ENCODE results near the gene RBM11.
"Not testable (repeated sequence)": the region's sequence is repeated elsewhere in the genome, so short reads cannot be mapped to it uniquely, and the experiment has no call there.

Gene RBM11

GRCh38 chr21:14215971-14216641, at the start of gene RBM11:
RBM11 (plus strand) TSS chr21:14216157; CDS start chr21:14216187, 30 bp downstream.
- no peak for DNase-seq

GRCh38 chr21:14166463-14167223, 49.3 kb upstream of the RBM11 start:
- not testable (repeated sequence) for DNase-seq

- no peak for DNase-seq
Observed at GRCh38 chr21:14206222-14206621, 9.7 kb upstream of the RBM11 start.

- no peak for DNase-seq
Observed at GRCh38 chr21:14210738-14211137, 5.2 kb upstream of the RBM11 start, which contains the start of gene LIPI. LIPI (minus strand) TSS chr21:14210955; CDS start chr21:14210845, 110 bp downstream.

GRCh38 chr21:14213164-14213563, 2.8 kb upstream of the RBM11 start:
- DNase-seq: no peak

- DNase-seq: no peak
Observed at GRCh38 chr21:14223365-14223764, 7.4 kb downstream of the RBM11 start.

GRCh38 chr21:14229399-14229798, 13.4 kb downstream of the RBM11 start:
- no peak for DNase-seq

- no peak for DNase-seq
Observed at GRCh38 chr21:14235101-14235500, 19.1 kb downstream of the RBM11 start.

GRCh38 chr21:14236180-14236579, 20.2 kb downstream of the RBM11 start:
- DNase-seq: no peak

GRCh38 chr21:14239281-14239680, 23.3 kb downstream of the RBM11 start:
- DNase-seq: no peak

- no peak for DNase-seq
Observed at GRCh38 chr21:14241297-14241696, 25.3 kb downstream of the RBM11 start.

GRCh38 chr21:14243461-14243860, 27.5 kb downstream of the RBM11 start:
- DNase-seq: no peak

- no peak for DNase-seq
Observed at GRCh38 chr21:14243874-14244273, 27.9 kb downstream of the RBM11 start.

- DNase-seq: no peak
Observed at GRCh38 chr21:14244911-14245310, 29.0 kb downstream of the RBM11 start.

- DNase-seq: no peak
Observed at GRCh38 chr21:14245711-14246110, 29.8 kb downstream of the RBM11 start.

GRCh38 chr21:14251336-14251735, 35.4 kb downstream of the RBM11 start:
- DNase-seq: no peak

- peak; percentile 19 for DNase-seq
Observed at GRCh38 chr21:14259747-14260146, 43.8 kb downstream of the RBM11 start.

GRCh38 chr21:14260174-14260764, 44.3 kb downstream of the RBM11 start:
- DNase-seq: no peak

GRCh38 chr21:14262039-14262438, 46.1 kb downstream of the RBM11 start:
- no peak for DNase-seq

GRCh38 chr21:14263879-14264278, 47.9 kb downstream of the RBM11 start:
- DNase-seq: no peak

- no peak for DNase-seq
Observed at GRCh38 chr21:14265023-14265422, 49.1 kb downstream of the RBM11 start.

GRCh38 chr21:14267076-14267475, 51.1 kb downstream of the RBM11 start:
- DNase-seq: no peak

GRCh38 chr21:14270631-14271030, 54.7 kb downstream of the RBM11 start:
- DNase-seq: no peak

- no peak for DNase-seq
Observed at GRCh38 chr21:14271053-14271452, 55.1 kb downstream of the RBM11 start.
